MM.1S (cell line): ENCODE data around the gene HDGFL3.

Experiments
- DNase-seq: peaks from one replicate; pipeline ENCODE4 v3.0.0-alpha.2; 2015
- H2AFZ ChIP-seq: fragments of 300-600 bp; sonication (generic); 2 replicates; pipeline ENCODE4 v1.6.0; 2016; ENCODE audit warnings: antibody characterized with exemption, low read length
- H3F3A ChIP-seq: fragments of 300-600 bp; sonication (generic); 2 replicates; pipeline ENCODE4 v1.6.1; 2016; ENCODE audit warnings: mild to moderate bottlenecking, antibody characterized with exemption, low read length, moderate library complexity, mixed read lengths; ENCODE audit not compliant: insufficient read depth
- H3K27ac ChIP-seq: fragments of 300-600 bp; sonication (generic); 2 replicates; pipeline ENCODE4 v1.5.1; 2016; ENCODE audit warnings: mild to moderate bottlenecking, low read length
- H3K27me3 ChIP-seq: fragments of 300-600 bp; sonication (generic); replicated peaks from 2 replicates; pipeline ENCODE4 v1.6.0; 2016; ENCODE audit warnings: low read length; ENCODE audit not compliant: insufficient read depth
- H3K36me3 ChIP-seq: fragments of 300-600 bp; sonication (generic); replicated peaks from 2 replicates; pipeline ENCODE4 v1.6.1; 2016; ENCODE audit warnings: mild to moderate bottlenecking, low read length, mixed read lengths; ENCODE audit not compliant: insufficient read depth
- H3K4me1 ChIP-seq: fragments of 300-600 bp; sonication (generic); 2 replicates; pipeline ENCODE4 v1.6.1; 2016; ENCODE audit warnings: low read length, mixed read lengths
- H3K4me2 ChIP-seq: fragments of 300-600 bp; sonication (generic); 2 replicates; pipeline ENCODE4 v1.6.0; 2016; ENCODE audit warnings: low read depth, low read length
- H3K4me3 ChIP-seq: fragments of 300-600 bp; sonication (generic); 2 replicates; pipeline ENCODE4 v1.5.1; 2016; ENCODE audit warnings: low read length, mixed read lengths
- H3K79me2 ChIP-seq: fragments of 300-600 bp; sonication (generic); 2 replicates; pipeline ENCODE4 v1.6.1; 2016; ENCODE audit warnings: mixed run types, low read length, mixed read lengths
- H3K9ac ChIP-seq: fragments of 300-600 bp; sonication (generic); 2 replicates; pipeline ENCODE4 v1.6.1; 2016; ENCODE audit warnings: low read length, mixed read lengths
- H3K9me2 ChIP-seq: fragments of 300-600 bp; sonication (generic); replicated peaks from 2 replicates; pipeline ENCODE4 v1.6.1; 2016; ENCODE audit warnings: mild to moderate bottlenecking, low read length, mixed read lengths; ENCODE audit not compliant: insufficient read depth
- H3K9me3 ChIP-seq: fragments of 300-600 bp; sonication (generic); replicated peaks from 2 replicates; pipeline ENCODE4 v1.6.1; 2016; ENCODE audit warnings: mild to moderate bottlenecking, low read length, mixed read lengths; ENCODE audit not compliant: insufficient read depth
- H4K20me1 ChIP-seq: fragments of 300-600 bp; sonication (generic); 2 replicates; pipeline ENCODE4 v1.6.1; 2016; ENCODE audit warnings: mild to moderate bottlenecking, low read length, moderate library complexity, mixed read lengths; ENCODE audit not compliant: insufficient read depth
- CTCF ChIP-seq: fragments of 300-600 bp; sonication (generic); IDR thresholded peaks from 2 replicates; pipeline ENCODE4 v1.5.1; 2016; ENCODE audit warnings: antibody characterized with exemption, low read length, mixed read lengths
- EZH2 ChIP-seq: fragments of 300-600 bp; sonication (generic); optimal IDR thresholded peaks from 2 replicates; pipeline ENCODE3; 2017; ENCODE audit warnings: low read depth, mild to moderate bottlenecking, antibody characterized with exemption, low read length, mixed read lengths
- EZH2phosphoT487 ChIP-seq: fragments of 300-600 bp; sonication (generic); IDR thresholded peaks from 2 replicates; pipeline ENCODE4 v1.6.1; 2018; ENCODE audit warnings: antibody characterized with exemption, low read length

Gene HDGFL3

GRCh38 chr15:83163032-83163431, 44.6 kb downstream of the HDGFL3 start:
- no peak overlapping the region for H3K27ac ChIP-seq
- no peaks in the 10 kb centered on the region for H3K27me3 ChIP-seq
- H3K4me1 ChIP-seq, result no peaks in the 10 kb centered on the region
- H3K36me3 ChIP-seq, result no peaks in the 10 kb centered on the region
- no peaks in the 10 kb centered on the region for H4K20me1 ChIP-seq
- no peak overlapping the region for H3K9ac ChIP-seq
- no peaks in the 10 kb centered on the region for H3K9me2 ChIP-seq
- H3K4me3 ChIP-seq, result no peak overlapping the region
- DNase-seq, result no peak
- H3K4me2 ChIP-seq, result no peak overlapping the region
- TF ChIP-seq CTCF (no peak), EZH2 (no peak), EZH2phosphoT487 (no peak)
- H3K9me3 ChIP-seq, result no peaks in the 10 kb centered on the region
- H3F3A ChIP-seq, result no peaks in the 10 kb centered on the region
- no peak overlapping the region for H2AFZ ChIP-seq
- no peaks in the 10 kb centered on the region for H3K79me2 ChIP-seq

- Histone ChIP-seq H3K9me3 (no peaks in the 10 kb centered on the region), H3K9ac (no peak overlapping the region), H3K9me2 (no peaks in the 10 kb centered on the region), H3K79me2 (no peaks in the 10 kb centered on the region), H3F3A (0 out of 2 replicates have a peak, but pooled peaks cover 2% of the 10 kb centered on the region), H3K27ac (no peak overlapping the region), H3K36me3 (no peaks in the 10 kb centered on the region), H3K4me2 (no peak overlapping the region), H3K4me3 (no peak overlapping the region), H4K20me1 (no peaks in the 10 kb centered on the region), H3K4me1 (peaks cover 6% of the 10 kb centered on the region; the same call in 1 of the 2 replicates), H3K27me3 (no peaks in the 10 kb centered on the region), H2AFZ (no peak overlapping the region)
- no peak for DNase-seq
- no peak for TF ChIP-seq EZH2
- no peak for TF ChIP-seq EZH2phosphoT487
- TF ChIP-seq CTCF, result no peak
Observed at GRCh38 chr15:83160741-83161140, 46.9 kb downstream of the HDGFL3 start.

GRCh38 chr15:83158393-83158792, 49.2 kb downstream of the HDGFL3 start:
- H3K4me2 ChIP-seq, result no peak overlapping the region
- no peak overlapping the region for H3K9ac ChIP-seq
- H3K9me3 ChIP-seq, result no peaks in the 10 kb centered on the region
- H3K4me3 ChIP-seq, result no peak overlapping the region
- no peaks in the 10 kb centered on the region for H3K27me3 ChIP-seq
- no peaks in the 10 kb centered on the region for H3K79me2 ChIP-seq
- peaks cover 12% of the 10 kb centered on the region for H3K4me1 ChIP-seq
- H2AFZ ChIP-seq, result no peak overlapping the region
- no peaks in the 10 kb centered on the region for H3K36me3 ChIP-seq
- H3K9me2 ChIP-seq, result no peaks in the 10 kb centered on the region
- no peak overlapping the region for H3K27ac ChIP-seq
- DNase-seq, result no peak
- TF ChIP-seq EZH2phosphoT487, result no peak
- no peak for TF ChIP-seq EZH2
- no peak for TF ChIP-seq CTCF
- 0 out of 2 replicates have a peak, but pooled peaks cover 2% of the 10 kb centered on the region for H3F3A ChIP-seq
- H4K20me1 ChIP-seq, result no peaks in the 10 kb centered on the region
